Measurements from ENCODE around the gene ACOXL.

ACOXL gene

DNA sequence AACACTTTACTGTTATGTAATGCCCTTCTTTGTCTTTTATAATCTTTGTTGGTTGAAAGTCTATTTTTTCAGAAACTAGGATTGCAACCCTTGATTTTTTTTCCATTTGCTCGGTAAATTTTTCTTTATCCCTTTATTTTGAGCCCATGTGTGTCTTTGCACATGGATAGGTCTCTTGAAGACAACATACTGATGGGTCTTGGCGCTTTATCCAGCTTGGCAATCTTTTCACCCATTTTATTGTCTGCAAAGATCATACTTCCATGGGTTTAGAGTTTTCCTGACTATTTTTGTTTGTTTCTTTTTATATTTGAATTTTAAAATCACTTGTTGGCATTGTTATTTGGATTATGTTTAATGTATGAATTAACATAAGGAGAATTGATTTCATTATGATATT lies 27.0 kb downstream of the ACOXL start:
- no peak for DNase-seq (ENCODE audit: low read depth)
- no peak for TF ChIP-seq CTCF (IDR thresholded peaks at IDR 0.05; ENCODE audit: control insufficient read depth, extremely low read depth, insufficient read depth)
- H3K4me3 ChIP-seq (ENCODE audit: low read depth, low read length) = no peak overlapping the region

DNA sequence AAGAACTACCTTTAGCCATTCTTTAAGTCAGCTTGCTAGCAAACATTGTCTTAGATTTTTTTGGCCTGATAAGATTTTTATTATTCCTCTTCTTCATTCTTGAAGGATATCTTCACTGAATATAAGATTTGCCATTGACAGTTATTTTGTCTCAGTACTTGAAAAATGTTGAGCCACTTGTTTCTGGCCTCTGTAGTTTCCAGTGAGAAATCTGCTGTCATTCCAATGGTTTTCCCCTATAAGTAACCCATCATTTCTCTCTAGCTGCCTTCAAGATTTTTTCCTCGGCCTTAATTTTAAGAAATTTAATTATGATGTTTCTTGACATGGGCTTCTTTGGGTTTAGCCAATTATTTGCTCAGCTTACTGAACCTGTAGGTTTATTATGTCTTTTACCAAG lies 32.6 kb downstream of the ACOXL start:
- no peak overlapping the region for H3K4me3 ChIP-seq (ENCODE audit: low read depth, low read length)
- TF ChIP-seq CTCF (IDR thresholded peaks at IDR 0.05; ENCODE audit: control insufficient read depth, extremely low read depth, insufficient read depth) = no peak
- no peak for DNase-seq (ENCODE audit: low read depth)

DNA sequence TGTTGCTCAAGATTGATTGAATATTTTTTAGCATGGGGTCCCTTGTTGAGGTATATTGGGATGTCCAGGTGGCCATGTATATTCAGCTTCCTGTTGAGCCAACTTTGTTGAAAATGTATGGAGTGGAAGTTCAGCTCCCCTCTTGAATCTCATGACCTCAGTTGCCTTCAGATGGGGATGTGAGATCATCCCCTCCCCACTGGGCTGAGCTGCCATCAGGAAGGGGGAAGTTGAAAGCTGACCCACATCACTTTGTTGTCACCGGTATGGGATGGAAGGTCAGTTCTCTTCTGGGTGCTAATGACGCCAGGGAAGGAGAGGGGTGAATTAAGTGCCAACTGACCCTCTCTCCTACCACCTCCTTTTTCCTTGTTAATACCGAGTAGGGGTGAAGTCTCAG lies 33.9 kb downstream of the ACOXL start:
- TF ChIP-seq CTCF (IDR thresholded peaks at IDR 0.05; ENCODE audit: control insufficient read depth, extremely low read depth, insufficient read depth) = no peak
- DNase-seq (ENCODE audit: low read depth) = no peak
- H3K4me3 ChIP-seq (ENCODE audit: low read depth, low read length) = no peak overlapping the region

GRCh38 chr2:110768591-110768990 lies 36.2 kb downstream of the ACOXL start:
- H3K4me3 ChIP-seq (ENCODE audit: low read depth, low read length) = peak overlapping the region; percentile 14; the same call in 1 of the 2 replicates
- peak; percentile 65 for DNase-seq (ENCODE audit: low read depth)

GRCh38 chr2:110770404-110770958 lies 38.1 kb downstream of the ACOXL start:
- DNase-seq (ENCODE audit: low read depth) = no peak
- no peak overlapping the region for H3K4me3 ChIP-seq (ENCODE audit: low read depth, low read length)

More at GRCh38 chr2:110768591-110768990, 36.2 kb downstream of the ACOXL start:
- TF ChIP-seq CTCF (IDR thresholded peaks at IDR 0.05; ENCODE audit: control insufficient read depth, extremely low read depth, insufficient read depth) = no peak

GRCh38 chr2:110770959-110771431 lies 38.6 kb downstream of the ACOXL start:
- H3K4me3 ChIP-seq (ENCODE audit: low read depth, low read length) = no peak overlapping the region
- no peak for TF ChIP-seq CTCF (IDR thresholded peaks at IDR 0.05; ENCODE audit: control insufficient read depth, extremely low read depth, insufficient read depth)
- DNase-seq (ENCODE audit: low read depth) = peak; percentile 64

More at GRCh38 chr2:110770404-110770958, 38.1 kb downstream of the ACOXL start:
- no peak for TF ChIP-seq CTCF (IDR thresholded peaks at IDR 0.05; ENCODE audit: control insufficient read depth, extremely low read depth, insufficient read depth)

Data from LNCaP clone FGC (cell line).